PC-9 (cell line): ENCODE data around the gene COG5. TPM values are rescaled to one million over a fixed set of nuclear protein-coding genes. Genes with fewer than 3 reads are reported as not detected.
"Not testable (repeated sequence)": the region's sequence is repeated elsewhere in the genome, so short reads cannot be mapped to it uniquely, and the experiment has no call there.

Source experiments
- BruUV-seq: library from RNA; stranded (reverse); fragments of 400-500 nt; replicated peaks from 2 replicates; lab custom pipeline; 2021; lab: Mats Ljungman, UMichigan
- CTCF ChIA-PET: fragments of 300-600 bp; sonication (Branson Sonifier 250); formaldehyde crosslinking; loops from one replicate; lab custom pipeline; 2022; ENCODE audit warnings: antibody characterized with exemption; lab: Charles Lee
- POLR2A ChIA-PET: fragments of 300-600 bp; sonication (Branson Sonifier 250); formaldehyde crosslinking; loops from one replicate; lab custom pipeline; 2022; ENCODE audit warnings: antibody characterized with exemption; ENCODE audit not compliant: unreplicated experiment; lab: Charles Lee
- DNase-seq, 2 experiments: peaks; one replicate each; pipeline versions ENCODE4 v3.0.0 to v3.0.0-alpha.2; 2015 to 2022; ENCODE audit warnings: mixed read lengths in 1 of 2
- H2AFZ ChIP-seq: fragments of 200-600 bp; sonication (generic); 2 replicates; pipeline ENCODE4 v1.8.1; 2017; ENCODE audit warnings: antibody characterized with exemption
- H3F3A ChIP-seq: fragments of 200-600 bp; sonication (generic); 2 replicates; pipeline ENCODE4 v1.8.1; 2017; ENCODE audit warnings: antibody characterized with exemption, mild to moderate bottlenecking, low read depth; ENCODE audit not compliant: insufficient read depth
- H3K27ac ChIP-seq: fragments of 200-600 bp; sonication (generic); 2 replicates; pipeline ENCODE4 v1.6.1; 2016; ENCODE audit warnings: mixed run types
- H3K27me3 ChIP-seq: fragments of 200-600 bp; sonication (generic); 2 replicates; pipeline ENCODE4 v1.6.1; 2016; ENCODE audit warnings: low read depth, mixed run types; ENCODE audit not compliant: insufficient read depth
- H3K36me3 ChIP-seq: fragments of 200-600 bp; sonication (generic); 2 replicates; pipeline ENCODE4 v1.6.1; 2016; ENCODE audit warnings: low read depth, mixed run types
- H3K4me1 ChIP-seq: fragments of 200-600 bp; sonication (generic); replicated peaks from 2 replicates; pipeline ENCODE4 v1.6.1; 2016; ENCODE audit warnings: mixed run types; ENCODE audit not compliant: insufficient read depth
- H3K4me2 ChIP-seq: fragments of 200-600 bp; sonication (generic); 2 replicates; pipeline ENCODE4 v1.6.1; 2017; ENCODE audit warnings: mixed run types
- H3K4me3 ChIP-seq: fragments of 200-600 bp; sonication (generic); 2 replicates; pipeline ENCODE4 v1.6.1; 2016; ENCODE audit warnings: mixed run types
- H3K79me2 ChIP-seq: fragments of 200-600 bp; sonication (generic); 2 replicates; pipeline ENCODE4 v1.6.1; 2017; ENCODE audit warnings: low read depth, mixed run types
- H3K9me2 ChIP-seq: fragments of 200-600 bp; sonication (generic); 2 replicates; pipeline ENCODE4 v1.8.1; 2017; ENCODE audit warnings: mild to moderate bottlenecking; ENCODE audit not compliant: insufficient read depth
- H3K9me3 ChIP-seq: fragments of 200-600 bp; sonication (generic); 2 replicates; pipeline ENCODE4 v1.8.1; 2016; ENCODE audit warnings: low read depth; ENCODE audit not compliant: insufficient read depth
- H4K20me1 ChIP-seq: fragments of 200-600 bp; sonication (generic); 2 replicates; pipeline ENCODE4 v1.8.1; 2017; ENCODE audit not compliant: insufficient read depth
- CTCF ChIP-seq: fragments of 200-600 bp; sonication (generic); conservative IDR thresholded peaks from 2 replicates; pipeline ENCODE4 v1.6.1; 2017; ENCODE audit warnings: mixed run types, antibody characterized with exemption, mild to moderate bottlenecking, moderate library complexity
- EZH2 ChIP-seq: fragments of 200-600 bp; sonication (generic); IDR thresholded peaks from 2 replicates; pipeline ENCODE4 v1.8.0; 2017; ENCODE audit warnings: antibody characterized with exemption, low read depth
- intact Hi-C: fragments of 100-400 bp; cut with micrococcal nuclease; formaldehyde crosslinking; loops from one replicate; pipeline ENCODE4 v1.10.0; 2022; ENCODE audit not compliant: unreplicated experiment
- total RNA-seq: library from RNA; stranded (reverse); gene quantifications from 2 replicates; pipeline ENCODE4 v1.2.3, GENCODE V29; 2021

Gene COG5
- total RNA-seq, 1 experiment from 2014 or later = 43.5 TPM

GRCh38 chr7:107544848-107545591 is 18.7 kb downstream of the COG5 start:
- no peaks in the 10 kb centered on the region for H3F3A ChIP-seq
- ChIA-PET CTCF (interaction anchor here (0.7 kb wide), 1 partner anchor 20 kb away, joined by 15 read pairs; no protein-coding TSS in a partner anchor), POLR2A (no interaction called here)
- H2AFZ ChIP-seq = no peak overlapping the region
- no peaks in the 10 kb centered on the region for H4K20me1 ChIP-seq
- no peaks in the 10 kb centered on the region for H3K9me3 ChIP-seq
- H3K4me2 ChIP-seq = no peak overlapping the region
- no peaks in the 10 kb centered on the region for H3K4me1 ChIP-seq
- no peaks in the 10 kb centered on the region for H3K27me3 ChIP-seq
- peaks cover 24% of the 10 kb centered on the region for H3K36me3 ChIP-seq
- H3K9me2 ChIP-seq = no peaks in the 10 kb centered on the region
- intact Hi-C loops = no loop called here
- peaks cover 9% of the 10 kb centered on the region for H3K79me2 ChIP-seq
- DNase-seq = no peak
- H3K27ac ChIP-seq = no peak overlapping the region
- BruUV-seq = no TSS peak
- TF ChIP-seq CTCF (no peak), EZH2 (no peak)
- no peak overlapping the region for H3K4me3 ChIP-seq

- Histone ChIP-seq H3K27me3 (no peaks in the 10 kb centered on the region), H3K9me3 (no peaks in the 10 kb centered on the region), H3F3A (no peaks in the 10 kb centered on the region), H3K27ac (no peak overlapping the region), H3K9me2 (no peaks in the 10 kb centered on the region), H3K4me3 (no peak overlapping the region), H4K20me1 (no peaks in the 10 kb centered on the region), H3K4me1 (no peaks in the 10 kb centered on the region), H3K4me2 (no peak overlapping the region), H3K36me3 (peaks cover 24% of the 10 kb centered on the region), H3K79me2 (peaks cover 9% of the 10 kb centered on the region), H2AFZ (no peak overlapping the region)
- no TSS peak for BruUV-seq
- intact Hi-C loops = no loop called here
- POLR2A ChIA-PET = no interaction called here
- no peak for DNase-seq
- CTCF ChIA-PET = no interaction called here
- TF ChIP-seq CTCF = no peak
- TF ChIP-seq EZH2 = no peak
Observed at GRCh38 chr7:107543338-107543993, 20.3 kb downstream of the COG5 start.

- H3K27ac ChIP-seq = no peak overlapping the region
- DNase-seq = no peak
- no peak overlapping the region for H2AFZ ChIP-seq
- H3F3A ChIP-seq = no peaks in the 10 kb centered on the region
- 0 out of 2 replicates have a peak, but pooled peaks cover 4% of the 10 kb centered on the region for H3K36me3 ChIP-seq
- POLR2A ChIA-PET = no interaction called here
- H4K20me1 ChIP-seq = no peaks in the 10 kb centered on the region
- no peaks in the 10 kb centered on the region for H3K27me3 ChIP-seq
- no peak for TF ChIP-seq CTCF
- no peak for TF ChIP-seq EZH2
- CTCF ChIA-PET = no interaction called here
- peaks cover 7% of the 10 kb centered on the region; the same call in 1 of the 2 replicates for H3K79me2 ChIP-seq
- no peak overlapping the region for H3K4me2 ChIP-seq
- no peaks in the 10 kb centered on the region for H3K9me3 ChIP-seq
- no peaks in the 10 kb centered on the region for H3K4me1 ChIP-seq
- intact Hi-C loops = no loop called here
- no TSS peak for BruUV-seq
- no peak overlapping the region for H3K4me3 ChIP-seq
- no peaks in the 10 kb centered on the region for H3K9me2 ChIP-seq
Observed at GRCh38 chr7:107538001-107538400, 25.7 kb downstream of the COG5 start.

- H2AFZ ChIP-seq, H3K4me1 ChIP-seq, CTCF ChIA-PET, H3K4me3 ChIP-seq, intact Hi-C loops, H3K36me3 ChIP-seq, H3F3A ChIP-seq, H3K9me3 ChIP-seq, H4K20me1 ChIP-seq, H3K27ac ChIP-seq, H3K27me3 ChIP-seq, POLR2A ChIA-PET, BruUV-seq, H3K79me2 ChIP-seq, DNase-seq, H3K4me2 ChIP-seq, H3K9me2 ChIP-seq: not testable (repeated sequence)
Observed at GRCh38 chr7:107537228-107537627, 26.5 kb downstream of the COG5 start.
